Liver (tissue), 9 donors: ENCODE results near the gene SH2D4B. TPM values are rescaled to one million over a fixed set of nuclear protein-coding genes. Genes with fewer than 3 reads are reported as not detected.

Experiments
- DNase-seq: peaks from one replicate; pipeline ENCODE4 v3.0.0-alpha.2; 2017; ENCODE audit warnings: low spot score
- H3K27ac ChIP-seq, 2 donors: one replicate each; pipeline ENCODE4 v1.7.0; 2013; ENCODE audit warnings: inconsistent platforms in 2 of 2, low read length in 2 of 2, control low read depth in 1 of 2, low read depth in 1 of 2, mild to moderate bottlenecking in 1 of 2
- H3K27me3 ChIP-seq, 4 donors: one replicate each; pipeline versions ENCODE4 v1.6.1 to v1.7.0; 2013; ENCODE audit warnings: low read length in 3 of 4, inconsistent platforms in 1 of 4, mild to moderate bottlenecking in 1 of 4, moderate library complexity in 1 of 4; ENCODE audit not compliant: control insufficient read depth in 4 of 4, insufficient read depth in 4 of 4
- H3K36me3 ChIP-seq, 4 donors: one replicate each; pipeline versions ENCODE4 v1.6.1 to v1.7.0; 2013; ENCODE audit warnings: low read length in 3 of 4, mild to moderate bottlenecking in 3 of 4, low read depth in 1 of 4, moderate library complexity in 1 of 4; ENCODE audit not compliant: control insufficient read depth in 4 of 4, insufficient read depth in 3 of 4
- H3K4me1 ChIP-seq, 4 donors: one replicate each; pipeline versions ENCODE4 v1.6.1 to v1.7.0; 2013; ENCODE audit warnings: low read length in 3 of 4, mild to moderate bottlenecking in 3 of 4, moderate library complexity in 1 of 4; ENCODE audit not compliant: control insufficient read depth in 4 of 4, insufficient read depth in 4 of 4
- H3K4me3 ChIP-seq, 3 donors: one replicate each; pipeline versions ENCODE4 v1.6.1 to v1.7.0; 2013; ENCODE audit warnings: low read length in 3 of 3, control low read depth in 1 of 3, low read depth in 1 of 3, mild to moderate bottlenecking in 1 of 3
- H3K9ac ChIP-seq, 2 donors: one replicate each; pipeline ENCODE4 v1.7.0; 2013; ENCODE audit warnings: low read length in 2 of 2, mild to moderate bottlenecking in 2 of 2, moderate library complexity in 2 of 2, control low read depth in 1 of 2, low read depth in 1 of 2
- H3K9me3 ChIP-seq, 4 donors: one replicate each; pipeline versions ENCODE4 v1.6.1 to v1.7.0; 2013; ENCODE audit warnings: low read length in 3 of 4; ENCODE audit not compliant: control insufficient read depth in 4 of 4
- EGR1 ChIP-seq, 2 donors: IDR thresholded peaks; 2 replicates each; pipeline ENCODE4 v1.6.1; 2016 to 2018; ENCODE audit warnings: antibody characterized with exemption in 2 of 2, low read depth in 2 of 2
- FOXA1 ChIP-seq: IDR thresholded peaks from 2 replicates; pipeline ENCODE4 v1.6.1; 2016; ENCODE audit warnings: antibody characterized with exemption
- FOXA2 ChIP-seq: IDR thresholded peaks from 2 replicates; pipeline ENCODE4 v1.6.1; 2016; ENCODE audit warnings: antibody characterized with exemption
- GABPA ChIP-seq, 2 donors: IDR thresholded peaks in 1 of 2; conservative IDR thresholded peaks in 1 of 2; 2 replicates each; pipeline ENCODE4 v1.6.1; 2016; ENCODE audit warnings: antibody characterized with exemption in 2 of 2, mild to moderate bottlenecking in 1 of 2, moderate library complexity in 1 of 2
- HNF4A ChIP-seq, 2 donors: conservative IDR thresholded peaks; 2 replicates each; pipeline ENCODE4 v1.6.1; 2016; ENCODE audit warnings: antibody characterized with exemption in 2 of 2, mild to moderate bottlenecking in 2 of 2
- HNF4G ChIP-seq: IDR thresholded peaks from 2 replicates; pipeline ENCODE4 v1.6.1; 2016; ENCODE audit warnings: antibody characterized with exemption
- JUND ChIP-seq, 2 donors: IDR thresholded peaks; 2 replicates each; pipeline ENCODE4 v1.6.1; 2016; ENCODE audit warnings: antibody characterized with exemption in 2 of 2
- NR2F2 ChIP-seq: IDR thresholded peaks from 2 replicates; pipeline ENCODE4 v1.6.1; 2016; ENCODE audit warnings: antibody characterized with exemption
- RAD21 ChIP-seq, 2 donors: IDR thresholded peaks; 2 replicates each; pipeline ENCODE4 v1.6.1; 2016; ENCODE audit warnings: antibody characterized with exemption in 2 of 2, mild to moderate bottlenecking in 2 of 2
- RXRA ChIP-seq, 2 donors: IDR thresholded peaks; 2 replicates each; pipeline ENCODE4 v1.6.1; 2017 to 2018; ENCODE audit warnings: antibody characterized with exemption in 2 of 2, mild to moderate bottlenecking in 1 of 2
- SP1 ChIP-seq: IDR thresholded peaks from 2 replicates; pipeline ENCODE4 v1.6.1; 2018; ENCODE audit warnings: antibody characterized with exemption, mild to moderate bottlenecking
- TAF1 ChIP-seq: conservative IDR thresholded peaks from 2 replicates; pipeline ENCODE4 v1.6.1; 2016; ENCODE audit warnings: antibody characterized with exemption, mild to moderate bottlenecking
- YY1 ChIP-seq: IDR thresholded peaks from 2 replicates; pipeline ENCODE4 v1.6.1; 2016; ENCODE audit warnings: antibody characterized with exemption, mild to moderate bottlenecking
- WGBS: extraction: QIAGEN DNeasy Blood & Tissue Kit; methylation state at CpG from one replicate; pipeline ENCODE4 v1.1.7; 2013; 5-methylcytosine and 5-hydroxymethylcytosine counted together
- polyA plus RNA-seq, 2 donors: library from polyadenylated mRNA; stranded (reverse) in 1 of 2; unstranded in 1 of 2; fragments of 200-250 nt in 1 of 2; fragments of >200 nt in 1 of 2; fragmentation: Nextera tagmentation in 1 of 2; extraction: Ambion mirVana in 1 of 2; gene quantifications; one replicate each; pipeline versions ENCODE4 v1.2.1 to v1.2.3, GENCODE V29; 2013 to 2015
- total RNA-seq, 2 donors: library from RNA; depleted of rRNA; stranded (reverse); fragments of >200 nt; gene quantifications; one replicate each; pipeline ENCODE4 v1.2.3, GENCODE V29; 2014
- TF ChIP-seq, protein P1 (sequence below): IDR thresholded peaks from 2 replicates; pipeline ENCODE4 v1.6.1; 2016; ENCODE audit warnings: antibody characterized with exemption, mild to moderate bottlenecking
- TF ChIP-seq, protein P2 (sequence below): IDR thresholded peaks from 2 replicates; pipeline ENCODE4 v1.6.1; 2016; ENCODE audit warnings: antibody characterized with exemption
- TF ChIP-seq, protein P3 (sequence below): IDR thresholded peaks from 2 replicates; pipeline ENCODE4 v1.6.1; 2016; ENCODE audit warnings: antibody characterized with exemption
- TF ChIP-seq, protein P4 (sequence below): fragments of 150-350 bp; IDR thresholded peaks from 2 replicates; pipeline ENCODE4 v1.5.1; 2017; ENCODE audit warnings: improper control_type of control experiment, low read depth, low read length; ENCODE audit not compliant: missing input control
- TF ChIP-seq, protein P5 (sequence below): IDR thresholded peaks from 2 replicates; pipeline ENCODE4 v1.6.1; 2016; ENCODE audit warnings: antibody characterized with exemption
- donor health status: healthy.
- donor health status: healthy.
- donor health status: healthy.
- donor health status: healthy.
- donor health status: healthy.

SH2D4B gene
- total and polyA plus RNA-seq, 4 donors = 0.19 TPM; not detected in 3

DNA sequence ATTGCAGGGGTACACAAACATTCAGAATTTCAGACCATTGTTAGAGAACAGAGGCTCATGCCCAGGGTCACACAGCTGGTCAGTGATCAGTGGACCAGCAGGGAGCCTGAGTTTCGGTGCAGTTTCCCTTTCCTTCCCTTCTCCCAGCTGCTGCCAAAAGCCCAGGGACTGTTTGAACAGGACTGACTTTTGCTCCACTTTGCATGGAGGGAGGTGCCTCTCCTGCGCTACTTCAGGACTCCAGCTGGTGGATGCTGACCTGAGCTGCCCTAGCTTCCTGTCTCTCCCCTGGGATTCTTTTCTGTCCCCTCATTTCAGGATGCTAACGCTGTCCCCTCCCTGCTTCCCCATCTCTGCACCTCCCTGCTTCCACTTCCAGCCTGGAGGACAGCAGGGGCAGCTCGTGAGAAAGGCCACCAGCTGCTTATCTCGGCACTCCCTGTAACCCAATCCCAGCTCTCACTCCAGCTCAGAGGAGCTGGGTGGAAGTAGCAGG is 14.5 kb downstream of the SH2D4B start (continued):
- TF ChIP-seq, protein P1, sequence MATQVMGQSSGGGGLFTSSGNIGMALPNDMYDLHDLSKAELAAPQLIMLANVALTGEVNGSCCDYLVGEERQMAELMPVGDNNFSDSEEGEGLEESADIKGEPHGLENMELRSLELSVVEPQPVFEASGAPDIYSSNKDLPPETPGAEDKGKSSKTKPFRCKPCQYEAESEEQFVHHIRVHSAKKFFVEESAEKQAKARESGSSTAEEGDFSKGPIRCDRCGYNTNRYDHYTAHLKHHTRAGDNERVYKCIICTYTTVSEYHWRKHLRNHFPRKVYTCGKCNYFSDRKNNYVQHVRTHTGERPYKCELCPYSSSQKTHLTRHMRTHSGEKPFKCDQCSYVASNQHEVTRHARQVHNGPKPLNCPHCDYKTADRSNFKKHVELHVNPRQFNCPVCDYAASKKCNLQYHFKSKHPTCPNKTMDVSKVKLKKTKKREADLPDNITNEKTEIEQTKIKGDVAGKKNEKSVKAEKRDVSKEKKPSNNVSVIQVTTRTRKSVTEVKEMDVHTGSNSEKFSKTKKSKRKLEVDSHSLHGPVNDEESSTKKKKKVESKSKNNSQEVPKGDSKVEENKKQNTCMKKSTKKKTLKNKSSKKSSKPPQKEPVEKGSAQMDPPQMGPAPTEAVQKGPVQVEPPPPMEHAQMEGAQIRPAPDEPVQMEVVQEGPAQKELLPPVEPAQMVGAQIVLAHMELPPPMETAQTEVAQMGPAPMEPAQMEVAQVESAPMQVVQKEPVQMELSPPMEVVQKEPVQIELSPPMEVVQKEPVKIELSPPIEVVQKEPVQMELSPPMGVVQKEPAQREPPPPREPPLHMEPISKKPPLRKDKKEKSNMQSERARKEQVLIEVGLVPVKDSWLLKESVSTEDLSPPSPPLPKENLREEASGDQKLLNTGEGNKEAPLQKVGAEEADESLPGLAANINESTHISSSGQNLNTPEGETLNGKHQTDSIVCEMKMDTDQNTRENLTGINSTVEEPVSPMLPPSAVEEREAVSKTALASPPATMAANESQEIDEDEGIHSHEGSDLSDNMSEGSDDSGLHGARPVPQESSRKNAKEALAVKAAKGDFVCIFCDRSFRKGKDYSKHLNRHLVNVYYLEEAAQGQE = peak; percentile 87
- TF ChIP-seq HNF4A (conservative IDR thresholded peaks at IDR 0.05) = peak; percentile 62 to 73
- peak; percentile 96 for TF ChIP-seq SP1
- TF ChIP-seq RAD21 (IDR thresholded peaks at IDR 0.05) = peak in 1 of 2 donors; percentile 32
- no peak for TF ChIP-seq HNF4G
- TF ChIP-seq GABPA (IDR thresholded peaks at IDR 0.05 in 1 of 2, conservative IDR thresholded peaks at IDR 0.05 in 1 of 2) = no peak
- TF ChIP-seq, protein P2, sequence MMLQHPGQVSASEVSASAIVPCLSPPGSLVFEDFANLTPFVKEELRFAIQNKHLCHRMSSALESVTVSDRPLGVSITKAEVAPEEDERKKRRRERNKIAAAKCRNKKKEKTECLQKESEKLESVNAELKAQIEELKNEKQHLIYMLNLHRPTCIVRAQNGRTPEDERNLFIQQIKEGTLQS = no peak

DNA sequence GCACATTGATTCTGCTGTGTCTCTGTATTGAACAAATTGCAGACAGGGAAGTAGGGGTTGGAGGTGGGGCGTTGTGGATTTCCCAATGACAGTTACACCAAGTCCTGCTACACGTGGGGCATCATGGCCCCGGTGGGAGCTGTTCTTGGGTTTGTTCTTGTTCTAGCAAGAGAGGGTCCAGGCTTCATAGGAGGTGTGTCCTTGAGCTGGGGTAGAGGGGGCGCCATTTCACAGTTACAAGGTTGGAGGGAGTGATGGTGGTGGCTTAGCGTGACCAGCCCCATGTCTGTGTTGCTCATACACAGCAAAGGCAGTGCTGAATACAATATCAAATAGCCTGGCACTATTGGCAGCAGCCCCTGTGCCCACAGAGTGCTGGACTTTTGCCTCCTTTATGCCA is 15.7 kb downstream of the SH2D4B start:
- no peaks in the 10 kb centered on the region for H3K27me3 ChIP-seq
- peaks cover 0 to 12% (median 10%) of the 10 kb centered on the region in 4 donors for H3K4me1 ChIP-seq
- H3K36me3 ChIP-seq = no peaks in the 10 kb centered on the region
- no peak overlapping the region for H3K27ac ChIP-seq
- 88% methylated on average over 5 of the region's 5 CpGs for WGBS
- H3K9me3 ChIP-seq = no peaks in the 10 kb centered on the region
- no peak overlapping the region for H3K9ac ChIP-seq
- DNase-seq = no peak
- no peak for TF ChIP-seq RXRA (IDR thresholded peaks at IDR 0.05)
- H3K4me3 ChIP-seq = no peak overlapping the region

DNA sequence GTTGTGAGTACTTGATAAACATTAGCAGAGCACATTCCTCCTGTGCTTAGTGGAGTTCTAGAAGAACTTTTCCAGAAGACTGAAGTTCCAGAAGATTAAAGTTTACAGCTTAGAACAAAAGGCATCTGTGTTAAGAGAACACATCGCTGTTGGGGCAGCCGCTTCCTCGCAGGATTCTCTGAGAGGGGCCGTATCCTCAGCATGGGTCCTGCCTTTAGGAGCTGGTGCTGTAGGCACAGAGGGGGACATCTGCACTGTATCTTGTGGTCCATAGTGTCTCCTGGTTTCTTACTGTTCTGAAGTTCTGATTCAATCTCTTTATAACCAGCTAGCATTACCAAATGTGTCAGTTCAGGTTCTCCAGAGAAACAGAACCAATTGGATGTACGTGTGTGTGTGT is 16.3 kb downstream of the SH2D4B start:
- 94% methylated on average over 5 of the region's 5 CpGs for WGBS
- H3K36me3 ChIP-seq = no peaks in the 10 kb centered on the region
- H3K27me3 ChIP-seq = no peaks in the 10 kb centered on the region
- peaks cover 0 to 12% (median 10%) of the 10 kb centered on the region in 4 donors for H3K4me1 ChIP-seq
- TF ChIP-seq, protein P3, sequence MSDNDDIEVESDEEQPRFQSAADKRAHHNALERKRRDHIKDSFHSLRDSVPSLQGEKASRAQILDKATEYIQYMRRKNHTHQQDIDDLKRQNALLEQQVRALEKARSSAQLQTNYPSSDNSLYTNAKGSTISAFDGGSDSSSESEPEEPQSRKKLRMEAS = no peak
- TF ChIP-seq, protein P4, sequence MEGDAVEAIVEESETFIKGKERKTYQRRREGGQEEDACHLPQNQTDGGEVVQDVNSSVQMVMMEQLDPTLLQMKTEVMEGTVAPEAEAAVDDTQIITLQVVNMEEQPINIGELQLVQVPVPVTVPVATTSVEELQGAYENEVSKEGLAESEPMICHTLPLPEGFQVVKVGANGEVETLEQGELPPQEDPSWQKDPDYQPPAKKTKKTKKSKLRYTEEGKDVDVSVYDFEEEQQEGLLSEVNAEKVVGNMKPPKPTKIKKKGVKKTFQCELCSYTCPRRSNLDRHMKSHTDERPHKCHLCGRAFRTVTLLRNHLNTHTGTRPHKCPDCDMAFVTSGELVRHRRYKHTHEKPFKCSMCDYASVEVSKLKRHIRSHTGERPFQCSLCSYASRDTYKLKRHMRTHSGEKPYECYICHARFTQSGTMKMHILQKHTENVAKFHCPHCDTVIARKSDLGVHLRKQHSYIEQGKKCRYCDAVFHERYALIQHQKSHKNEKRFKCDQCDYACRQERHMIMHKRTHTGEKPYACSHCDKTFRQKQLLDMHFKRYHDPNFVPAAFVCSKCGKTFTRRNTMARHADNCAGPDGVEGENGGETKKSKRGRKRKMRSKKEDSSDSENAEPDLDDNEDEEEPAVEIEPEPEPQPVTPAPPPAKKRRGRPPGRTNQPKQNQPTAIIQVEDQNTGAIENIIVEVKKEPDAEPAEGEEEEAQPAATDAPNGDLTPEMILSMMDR = no peak
- no peak for TF ChIP-seq HNF4A (conservative IDR thresholded peaks at IDR 0.05)
- no peak for TF ChIP-seq FOXA1
- TF ChIP-seq TAF1 = no peak
- TF ChIP-seq RXRA (IDR thresholded peaks at IDR 0.05) = no peak
- TF ChIP-seq GABPA (IDR thresholded peaks at IDR 0.05 in 1 of 2, conservative IDR thresholded peaks at IDR 0.05 in 1 of 2) = no peak
- no peak for TF ChIP-seq FOXA2
- TF ChIP-seq RAD21 (IDR thresholded peaks at IDR 0.05) = no peak
- TF ChIP-seq, protein P5, sequence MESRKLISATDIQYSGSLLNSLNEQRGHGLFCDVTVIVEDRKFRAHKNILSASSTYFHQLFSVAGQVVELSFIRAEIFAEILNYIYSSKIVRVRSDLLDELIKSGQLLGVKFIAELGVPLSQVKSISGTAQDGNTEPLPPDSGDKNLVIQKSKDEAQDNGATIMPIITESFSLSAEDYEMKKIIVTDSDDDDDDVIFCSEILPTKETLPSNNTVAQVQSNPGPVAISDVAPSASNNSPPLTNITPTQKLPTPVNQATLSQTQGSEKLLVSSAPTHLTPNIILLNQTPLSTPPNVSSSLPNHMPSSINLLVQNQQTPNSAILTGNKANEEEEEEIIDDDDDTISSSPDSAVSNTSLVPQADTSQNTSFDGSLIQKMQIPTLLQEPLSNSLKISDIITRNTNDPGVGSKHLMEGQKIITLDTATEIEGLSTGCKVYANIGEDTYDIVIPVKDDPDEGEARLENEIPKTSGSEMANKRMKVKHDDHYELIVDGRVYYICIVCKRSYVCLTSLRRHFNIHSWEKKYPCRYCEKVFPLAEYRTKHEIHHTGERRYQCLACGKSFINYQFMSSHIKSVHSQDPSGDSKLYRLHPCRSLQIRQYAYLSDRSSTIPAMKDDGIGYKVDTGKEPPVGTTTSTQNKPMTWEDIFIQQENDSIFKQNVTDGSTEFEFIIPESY = no peak
- TF ChIP-seq, protein P1 = no peak
- no peak for TF ChIP-seq HNF4G
- no peak for TF ChIP-seq YY1
- no peak for TF ChIP-seq SP1
- TF ChIP-seq JUND (IDR thresholded peaks at IDR 0.05) = no peak
- TF ChIP-seq, protein P2 = no peak
- TF ChIP-seq EGR1 (IDR thresholded peaks at IDR 0.05; ENCODE audit: low read depth in 2 of 2) = no peak
- no peak for TF ChIP-seq NR2F2
- DNase-seq = no peak
- no peaks in the 10 kb centered on the region for H3K9me3 ChIP-seq
- no peak overlapping the region for H3K9ac ChIP-seq
- H3K4me3 ChIP-seq = no peak overlapping the region
- no peak overlapping the region for H3K27ac ChIP-seq
